Neuronal stem cell (in vitro differentiated cells): Measurements from ENCODE around the gene TYW1B.
"Not testable (repeated sequence)": the region's sequence is repeated elsewhere in the genome, so short reads cannot be mapped to it uniquely, and the experiment has no call there.

Experiments used
- DNase-seq: peaks from one replicate; pipeline ENCODE4 v3.0.0-alpha.2; 2013; ENCODE audit warnings: low spot score
- H2AFZ ChIP-seq: one replicate; pipeline ENCODE4 v1.6.1; 2013; ENCODE audit warnings: mild to moderate bottlenecking, low read length, inconsistent platforms
- H2AK5ac ChIP-seq: 2 replicates; pipeline ENCODE4 v1.6.1; 2013; ENCODE audit warnings: low read depth, mild to moderate bottlenecking, inconsistent platforms, low read length, moderate library complexity, mixed read lengths
- H2BK120ac ChIP-seq: 2 replicates; pipeline ENCODE4 v1.6.1; 2013; ENCODE audit warnings: low read depth, mild to moderate bottlenecking, inconsistent platforms, low read length, moderate library complexity, mixed read lengths
- H2BK12ac ChIP-seq: one replicate; pipeline ENCODE4 v1.6.1; 2013; ENCODE audit warnings: low read length, inconsistent platforms
- H2BK15ac ChIP-seq: 2 replicates; pipeline ENCODE4 v1.6.1; 2013; ENCODE audit warnings: mild to moderate bottlenecking, low read length, inconsistent platforms, mixed read lengths
- H2BK5ac ChIP-seq: one replicate; pipeline ENCODE4 v1.6.1; 2013; ENCODE audit warnings: inconsistent platforms, mild to moderate bottlenecking, low read length, moderate library complexity
- H3K14ac ChIP-seq: one replicate; pipeline ENCODE4 v1.6.1; 2013; ENCODE audit warnings: low read length, inconsistent platforms
- H3K18ac ChIP-seq: 2 replicates; pipeline ENCODE4 v1.6.1; 2013; ENCODE audit warnings: low read length, inconsistent platforms
- H3K23ac ChIP-seq: 2 replicates; pipeline ENCODE4 v1.6.1; 2013; ENCODE audit warnings: low read depth, mild to moderate bottlenecking, mixed read lengths, low read length, inconsistent platforms; ENCODE audit not compliant: poor library complexity
- H3K27ac ChIP-seq: replicated peaks from 3 replicates; pipeline ENCODE4 v1.5.1; 2013; ENCODE audit warnings: low read length, inconsistent platforms
- H3K27me3 ChIP-seq, 3 experiments: 2 replicates each; pipeline ENCODE4 v1.6.1; 2013; ENCODE audit warnings: low read length in 3 of 3, mild to moderate bottlenecking in 2 of 3, inconsistent platforms in 1 of 3, low read depth in 1 of 3, mixed read lengths in 1 of 3, moderate library complexity in 1 of 3; ENCODE audit not compliant: control insufficient read depth in 3 of 3, insufficient read depth in 3 of 3
- H3K36me3 ChIP-seq, 2 donors: replicated peaks in 1 of 2; 2 replicates each; pipeline ENCODE4 v1.6.1; 2013; ENCODE audit warnings: low read length in 2 of 2; ENCODE audit not compliant: control insufficient read depth in 2 of 2, insufficient read depth in 2 of 2
- H3K4ac ChIP-seq: 2 replicates; pipeline ENCODE4 v1.6.1; 2013; ENCODE audit warnings: inconsistent platforms, mild to moderate bottlenecking, low read length, moderate library complexity
- H3K4me1 ChIP-seq, 2 donors: 1 replicate in 1 of 2; 2 replicates in 1 of 2; pipeline ENCODE4 v1.6.1; 2013; ENCODE audit warnings: low read length in 2 of 2, low read depth in 1 of 2; ENCODE audit not compliant: control insufficient read depth in 2 of 2, insufficient read depth in 1 of 2
- H3K4me2 ChIP-seq: one replicate; pipeline ENCODE4 v1.6.1; 2013; ENCODE audit warnings: mild to moderate bottlenecking, low read length, inconsistent platforms; ENCODE audit not compliant: insufficient read depth, poor library complexity, severe bottlenecking
- H3K4me3 ChIP-seq, 2 donors: 2 replicates each; pipeline ENCODE4 v1.5.1; 2013; ENCODE audit warnings: low read length in 2 of 2, mild to moderate bottlenecking in 2 of 2, inconsistent platforms in 1 of 2, moderate library complexity in 1 of 2
- H3K79me1 ChIP-seq: one replicate; pipeline ENCODE4 v1.6.1; 2013; ENCODE audit warnings: low read depth, mild to moderate bottlenecking, inconsistent platforms, low read length, moderate library complexity
- H3K9ac ChIP-seq: one replicate; pipeline ENCODE4 v1.6.1; 2013; ENCODE audit warnings: mild to moderate bottlenecking, low read depth, low read length, inconsistent platforms; ENCODE audit not compliant: poor library complexity
- H3K9me3 ChIP-seq, 2 donors: replicated peaks in 1 of 2; 2 replicates each; pipeline versions ENCODE3 to v1.6.1; 2013; ENCODE audit warnings: low read length in 2 of 2, mild to moderate bottlenecking in 2 of 2, inconsistent platforms in 1 of 2, low read depth in 1 of 2, mixed read lengths in 1 of 2, moderate library complexity in 1 of 2; ENCODE audit not compliant: control insufficient read depth in 2 of 2, insufficient read depth in 1 of 2
- H4K8ac ChIP-seq: one replicate; pipeline ENCODE4 v1.6.1; 2013; ENCODE audit warnings: low read depth, mild to moderate bottlenecking, inconsistent platforms, low read length, moderate library complexity
- H4K91ac ChIP-seq: one replicate; pipeline ENCODE4 v1.6.1; 2013; ENCODE audit warnings: low read length, low read depth, mild to moderate bottlenecking, inconsistent platforms; ENCODE audit not compliant: poor library complexity
- WGBS, 2 donors: extraction: QIAGEN DNeasy Blood & Tissue Kit; methylation state at CpG; one replicate each; pipeline ENCODE4 v1.1.7; 2013; ENCODE audit warnings: missing lambda C conversion rate in 2 of 2, mixed read lengths in 1 of 2; ENCODE audit not compliant: insufficient read length in 2 of 2, insufficient replicate concordance in 1 of 2; ENCODE audit errors: extremely low coverage in 2 of 2; 5-methylcytosine and 5-hydroxymethylcytosine counted together

The TYW1B gene

GRCh38 chr7:72689344-72689743 is 138.7 kb downstream of the TYW1B start:
- not testable (repeated sequence) for H2AK5ac ChIP-seq, H4K8ac ChIP-seq, H2BK120ac ChIP-seq, H4K91ac ChIP-seq, H3K4me3 ChIP-seq, H3K4me1 ChIP-seq, H3K4ac ChIP-seq, DNase-seq, H3K27ac ChIP-seq, H3K18ac ChIP-seq, H3K4me2 ChIP-seq, H3K23ac ChIP-seq, H2AFZ ChIP-seq, H3K27me3 ChIP-seq, H3K9me3 ChIP-seq, H3K9ac ChIP-seq, H3K14ac ChIP-seq, H2BK12ac ChIP-seq, H2BK15ac ChIP-seq, H3K79me1 ChIP-seq, H2BK5ac ChIP-seq, H3K36me3 ChIP-seq
- no CpG with 5 or more reads among the region's 1 CpG for WGBS, 2 donors

- not testable (repeated sequence) for H3K36me3 ChIP-seq, H3K79me1 ChIP-seq, H3K4me1 ChIP-seq, H3K4me3 ChIP-seq, H2AFZ ChIP-seq, DNase-seq, H3K9ac ChIP-seq, H4K8ac ChIP-seq, H3K27ac ChIP-seq, H3K27me3 ChIP-seq, H2BK12ac ChIP-seq, H3K9me3 ChIP-seq, H2BK5ac ChIP-seq, H3K23ac ChIP-seq, H3K14ac ChIP-seq, H3K18ac ChIP-seq, H2BK120ac ChIP-seq, H4K91ac ChIP-seq, H3K4me2 ChIP-seq, H3K4ac ChIP-seq, H2BK15ac ChIP-seq, H2AK5ac ChIP-seq
- WGBS, 2 donors, result no CpG with 5 or more reads among the region's 4 CpGs
Measured at GRCh38 chr7:72681211-72681610, 146.8 kb downstream of the TYW1B start.

- not testable (repeated sequence) for H2BK120ac ChIP-seq, H3K79me1 ChIP-seq, H3K27me3 ChIP-seq, H3K9ac ChIP-seq, H3K9me3 ChIP-seq, H2BK5ac ChIP-seq, H3K4ac ChIP-seq, DNase-seq, H3K4me1 ChIP-seq, H2AK5ac ChIP-seq, H3K36me3 ChIP-seq, H2BK12ac ChIP-seq, H4K8ac ChIP-seq, H4K91ac ChIP-seq, H3K4me3 ChIP-seq, H3K27ac ChIP-seq, H3K4me2 ChIP-seq, H3K18ac ChIP-seq, H3K23ac ChIP-seq, H3K14ac ChIP-seq, H2BK15ac ChIP-seq, H2AFZ ChIP-seq
- WGBS, 2 donors, result no CpG with 5 or more reads among the region's 6 CpGs
Measured at GRCh38 chr7:72676880-72677279, 151.1 kb downstream of the TYW1B start.

- not testable (repeated sequence) for H4K91ac ChIP-seq, H3K27me3 ChIP-seq, H3K9ac ChIP-seq, H2BK12ac ChIP-seq, H2BK5ac ChIP-seq, DNase-seq, H3K36me3 ChIP-seq, H3K4me3 ChIP-seq, H2AFZ ChIP-seq, H3K4ac ChIP-seq, H2AK5ac ChIP-seq, H4K8ac ChIP-seq, H2BK120ac ChIP-seq, H3K14ac ChIP-seq, H2BK15ac ChIP-seq, H3K79me1 ChIP-seq, H3K27ac ChIP-seq, H3K4me2 ChIP-seq, H3K4me1 ChIP-seq, H3K23ac ChIP-seq, H3K9me3 ChIP-seq, H3K18ac ChIP-seq
- no CpG with 5 or more reads among the region's 5 CpGs for WGBS, 2 donors
Measured at GRCh38 chr7:72676086-72676690, 151.8 kb downstream of the TYW1B start.
